Mammary epithelial cell (primary cell): ENCODE results near the gene S100Z.

Experiments used
- CTCF ChIP-seq, 2 donors: IDR thresholded peaks in 1 of 2; conservative IDR thresholded peaks in 1 of 2; 2 replicates each; pipeline ENCODE4 v1.5.1; 2011 to 2012; ENCODE audit warnings: inconsistent platforms in 2 of 2, low read length in 2 of 2, mild to moderate bottlenecking in 2 of 2, control low read depth in 1 of 2, low read depth in 1 of 2; ENCODE audit not compliant: insufficient read depth in 1 of 2; ENCODE audit errors: extremely low read depth in 1 of 2
- EZH2 ChIP-seq: IDR thresholded peaks from 2 replicates; pipeline ENCODE4 v1.6.1; 2012; ENCODE audit warnings: low read length, inconsistent platforms, borderline replicate concordance

GRCh38 chr5:76874088-76874581 is 24.3 kb downstream of the S100Z start:
- TF ChIP-seq CTCF (conservative IDR thresholded peaks at IDR 0.05 in 1 of 2, IDR thresholded peaks at IDR 0.05 in 1 of 2; ENCODE audit: extremely low read depth in 1 of 2, insufficient read depth in 1 of 2, low read depth in 1 of 2, low read length in 2 of 2) (no peak), EZH2 (no peak)
